Vagina (tissue), 2 donors: ENCODE measurements around the gene TMPRSS11E. TPM values are rescaled to one million over a fixed set of nuclear protein-coding genes. Genes with fewer than 3 reads are reported as not detected.
"Not testable (repeated sequence)": the region's sequence is repeated elsewhere in the genome, so short reads cannot be mapped to it uniquely, and the experiment has no call there.

ENCODE experiments used
- DNase-seq, 2 donors: peaks; one replicate each; pipeline ENCODE4 v3.0.0-alpha.2; 2017; ENCODE audit errors: extremely low spot score in 2 of 2
- H3K27ac ChIP-seq: fragments of 200-600 bp; sonication (generic); one replicate; pipeline ENCODE4 v1.5.1; 2019
- H3K27me3 ChIP-seq: fragments of 200-600 bp; sonication (generic); one replicate; pipeline ENCODE4 v1.5.1; 2019
- H3K36me3 ChIP-seq, 2 donors: fragments of 200-600 bp; sonication (generic); one replicate each; pipeline ENCODE4 v1.5.1; 2017 to 2019
- H3K4me1 ChIP-seq: fragments of 200-600 bp; sonication (generic); one replicate; pipeline ENCODE4 v1.5.1; 2019
- H3K4me3 ChIP-seq, 2 donors: fragments of 200-600 bp; sonication (generic); 1 replicate in 1 of 2; 2 replicates in 1 of 2; pipeline ENCODE4 v1.5.1; 2016 to 2019
- H3K9me3 ChIP-seq: fragments of 200-600 bp; sonication (generic); one replicate; pipeline ENCODE4 v1.5.1; 2019
- POLR2A ChIP-seq, 2 donors: fragments of 450-650 bp; IDR thresholded peaks; one replicate each; pipeline ENCODE4 v1.6.1; 2017; ENCODE audit warnings: antibody characterized with exemption in 2 of 2, mild to moderate bottlenecking in 2 of 2, moderate library complexity in 2 of 2
- POLR2AphosphoS5 ChIP-seq, 2 donors: sonication (generic); formaldehyde crosslinking; IDR thresholded peaks; one replicate each; pipeline ENCODE4 v1.9.0; 2017; ENCODE audit warnings: antibody characterized with exemption in 2 of 2, mild to moderate bottlenecking in 2 of 2, low read depth in 1 of 2; ENCODE audit not compliant: insufficient read depth in 1 of 2
- intact Hi-C: fragments of 100-400 bp; cut with DNase I; formaldehyde crosslinking; loops from one replicate; pipeline ENCODE4 v1.15.1; 2023
- total RNA-seq: library from RNA; depleted of rRNA; stranded (reverse); fragments of >200 nt; gene quantifications from one replicate; pipeline ENCODE4 v1.2.3, GENCODE V29; 2016
- TF ChIP-seq, protein P1 (sequence below), 3 experiments: fragments of 450-650 bp in 2 of 3; fragments of 200-600 bp in 1 of 3; sonication (generic) in 1 of 3; IDR thresholded peaks; one replicate each; pipeline ENCODE4 v1.5.1; 2017 to 2019; ENCODE audit warnings: antibody characterized with exemption in 3 of 3, mild to moderate bottlenecking in 2 of 3, moderate library complexity in 2 of 3

TMPRSS11E gene, protein sequence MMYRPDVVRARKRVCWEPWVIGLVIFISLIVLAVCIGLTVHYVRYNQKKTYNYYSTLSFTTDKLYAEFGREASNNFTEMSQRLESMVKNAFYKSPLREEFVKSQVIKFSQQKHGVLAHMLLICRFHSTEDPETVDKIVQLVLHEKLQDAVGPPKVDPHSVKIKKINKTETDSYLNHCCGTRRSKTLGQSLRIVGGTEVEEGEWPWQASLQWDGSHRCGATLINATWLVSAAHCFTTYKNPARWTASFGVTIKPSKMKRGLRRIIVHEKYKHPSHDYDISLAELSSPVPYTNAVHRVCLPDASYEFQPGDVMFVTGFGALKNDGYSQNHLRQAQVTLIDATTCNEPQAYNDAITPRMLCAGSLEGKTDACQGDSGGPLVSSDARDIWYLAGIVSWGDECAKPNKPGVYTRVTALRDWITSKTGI
- total RNA-seq: 74.2 TPM

DNA sequence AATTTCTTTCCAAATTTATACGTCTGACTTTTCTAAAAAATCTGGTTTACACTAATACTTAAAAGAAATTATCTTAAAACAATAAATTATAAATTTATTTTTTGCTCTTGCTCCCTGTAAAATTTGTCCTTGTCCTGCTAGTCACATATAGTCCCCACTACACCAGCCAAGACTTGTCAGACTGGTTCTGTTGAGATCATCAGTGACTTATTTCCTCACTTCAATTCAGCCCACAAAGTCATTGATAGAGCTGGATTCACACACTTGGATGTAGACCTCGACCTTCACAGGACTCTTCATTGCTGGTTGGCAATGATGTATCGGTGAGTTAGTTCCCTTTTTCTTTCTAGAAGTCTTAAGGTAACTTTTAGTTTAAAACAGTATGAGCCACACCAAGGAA, at the start of gene TMPRSS11E:
TSS of gene TMPRSS11E (plus strand) at position 263 of the 400 bp plus-strand sequence. CDS start at position 313, 50 bp downstream.
- H3K27me3 ChIP-seq: no peaks in the 10 kb centered on the region
- no peak within 1 kb of the TSS for H3K27ac ChIP-seq
- DNase-seq: no peak
- H3K9me3 ChIP-seq: no peaks in the 10 kb centered on the region
- TF ChIP-seq, protein P1, sequence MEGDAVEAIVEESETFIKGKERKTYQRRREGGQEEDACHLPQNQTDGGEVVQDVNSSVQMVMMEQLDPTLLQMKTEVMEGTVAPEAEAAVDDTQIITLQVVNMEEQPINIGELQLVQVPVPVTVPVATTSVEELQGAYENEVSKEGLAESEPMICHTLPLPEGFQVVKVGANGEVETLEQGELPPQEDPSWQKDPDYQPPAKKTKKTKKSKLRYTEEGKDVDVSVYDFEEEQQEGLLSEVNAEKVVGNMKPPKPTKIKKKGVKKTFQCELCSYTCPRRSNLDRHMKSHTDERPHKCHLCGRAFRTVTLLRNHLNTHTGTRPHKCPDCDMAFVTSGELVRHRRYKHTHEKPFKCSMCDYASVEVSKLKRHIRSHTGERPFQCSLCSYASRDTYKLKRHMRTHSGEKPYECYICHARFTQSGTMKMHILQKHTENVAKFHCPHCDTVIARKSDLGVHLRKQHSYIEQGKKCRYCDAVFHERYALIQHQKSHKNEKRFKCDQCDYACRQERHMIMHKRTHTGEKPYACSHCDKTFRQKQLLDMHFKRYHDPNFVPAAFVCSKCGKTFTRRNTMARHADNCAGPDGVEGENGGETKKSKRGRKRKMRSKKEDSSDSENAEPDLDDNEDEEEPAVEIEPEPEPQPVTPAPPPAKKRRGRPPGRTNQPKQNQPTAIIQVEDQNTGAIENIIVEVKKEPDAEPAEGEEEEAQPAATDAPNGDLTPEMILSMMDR (IDR thresholded peaks at IDR 0.05): no peak
- peak in 1 of 2 donors; percentile 51 for TF ChIP-seq POLR2AphosphoS5 (IDR thresholded peaks at IDR 0.05; ENCODE audit: insufficient read depth in 1 of 2, low read depth in 1 of 2)
- H3K4me1 ChIP-seq: no peaks in the 10 kb centered on the region
- H3K36me3 ChIP-seq: no peaks in the 10 kb centered on the region
- intact Hi-C loops: no loop called here
- H3K4me3 ChIP-seq: peak within 1 kb of the TSS in 1 of 2 donors; percentile 28

DNA sequence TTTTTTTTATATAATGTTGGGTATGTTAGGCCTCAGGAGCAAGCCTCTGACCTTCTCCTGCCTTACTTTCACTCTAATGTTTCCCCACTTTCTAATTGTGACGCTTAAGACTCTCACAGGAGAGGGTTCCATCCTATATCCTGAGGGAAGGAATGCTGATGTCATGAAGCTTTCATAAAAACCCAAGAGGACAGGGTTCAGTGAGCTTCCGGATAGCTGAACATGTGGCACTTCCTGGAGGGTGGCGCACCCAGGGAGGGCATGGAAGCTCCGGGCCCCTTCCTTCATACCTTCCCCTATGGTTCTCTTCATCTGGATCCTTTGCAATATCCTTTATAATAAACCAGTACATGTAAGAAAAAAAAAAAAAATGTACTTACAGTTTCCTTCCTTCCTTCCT, 48.0 kb upstream of the TMPRSS11E start:
- intact Hi-C loops: no loop called here
- H3K4me3 ChIP-seq: no peak overlapping the region
- H3K9me3 ChIP-seq: no peaks in the 10 kb centered on the region
- DNase-seq: no peak
- no peaks in the 10 kb centered on the region for H3K27me3 ChIP-seq
- H3K36me3 ChIP-seq: no peaks in the 10 kb centered on the region
- no peak overlapping the region for H3K27ac ChIP-seq
- H3K4me1 ChIP-seq: no peaks in the 10 kb centered on the region
- no peak for TF ChIP-seq POLR2AphosphoS5 (IDR thresholded peaks at IDR 0.05; ENCODE audit: insufficient read depth in 1 of 2, low read depth in 1 of 2)
- no peak for TF ChIP-seq POLR2A (IDR thresholded peaks at IDR 0.05)
- TF ChIP-seq, protein P1 (IDR thresholded peaks at IDR 0.05): no peak

DNA sequence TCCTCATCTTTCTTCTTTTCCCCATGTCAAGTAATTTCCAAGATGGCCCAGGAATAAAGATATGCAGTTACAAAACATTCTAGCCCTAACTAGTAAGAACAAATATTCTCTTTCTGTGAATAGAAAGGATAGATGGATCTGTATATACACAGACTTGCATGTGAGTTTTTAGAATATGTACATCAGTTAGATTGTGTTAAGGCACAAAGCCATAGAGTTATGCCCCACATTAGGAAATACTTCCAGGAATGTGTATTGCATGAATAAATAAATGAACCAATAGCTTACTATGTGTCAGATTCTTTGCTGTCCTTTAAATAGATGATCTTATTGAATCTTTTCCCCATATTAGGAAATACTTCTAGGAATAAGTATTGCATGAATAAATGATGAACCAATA, 46.0 kb upstream of the TMPRSS11E start:
- Histone ChIP-seq H3K36me3 (no peaks in the 10 kb centered on the region), H3K9me3 (no peaks in the 10 kb centered on the region), H3K27ac (no peak overlapping the region), H3K4me3 (no peak overlapping the region), H3K4me1 (no peaks in the 10 kb centered on the region), H3K27me3 (no peaks in the 10 kb centered on the region)
- no peak for DNase-seq
- no peak for TF ChIP-seq POLR2AphosphoS5 (IDR thresholded peaks at IDR 0.05; ENCODE audit: insufficient read depth in 1 of 2, low read depth in 1 of 2)
- TF ChIP-seq, protein P1 (IDR thresholded peaks at IDR 0.05): no peak
- no peak for TF ChIP-seq POLR2A (IDR thresholded peaks at IDR 0.05)
- intact Hi-C loops: no loop called here

DNA sequence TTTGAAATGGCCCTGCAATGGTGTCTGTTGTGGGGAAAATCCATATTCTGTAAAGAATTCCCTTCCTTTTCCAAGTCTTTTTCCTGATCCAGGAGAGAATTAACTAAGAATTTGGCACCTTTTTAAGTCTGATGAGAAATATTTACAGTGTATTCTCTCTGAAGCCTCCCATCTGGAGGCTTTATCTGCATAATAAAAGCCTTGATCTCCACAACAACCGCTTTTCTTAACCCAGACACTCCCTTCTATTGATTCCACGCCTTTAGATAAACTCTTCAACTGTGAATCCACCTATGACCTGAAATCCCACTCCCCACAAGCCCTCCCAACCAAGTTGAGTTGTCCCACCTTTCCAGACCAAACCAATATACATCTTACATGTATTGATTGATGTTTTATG, 43.1 kb upstream of the TMPRSS11E start:
- Histone ChIP-seq H3K9me3 (no peaks in the 10 kb centered on the region), H3K27me3 (no peaks in the 10 kb centered on the region), H3K4me1 (no peaks in the 10 kb centered on the region), H3K36me3 (no peaks in the 10 kb centered on the region), H3K27ac (no peak overlapping the region), H3K4me3 (no peak overlapping the region)
- TF ChIP-seq POLR2A (IDR thresholded peaks at IDR 0.05): no peak
- TF ChIP-seq POLR2AphosphoS5 (IDR thresholded peaks at IDR 0.05; ENCODE audit: insufficient read depth in 1 of 2, low read depth in 1 of 2): no peak
- TF ChIP-seq, protein P1 (IDR thresholded peaks at IDR 0.05): no peak
- DNase-seq: no peak
- intact Hi-C loops: no loop called here

DNA sequence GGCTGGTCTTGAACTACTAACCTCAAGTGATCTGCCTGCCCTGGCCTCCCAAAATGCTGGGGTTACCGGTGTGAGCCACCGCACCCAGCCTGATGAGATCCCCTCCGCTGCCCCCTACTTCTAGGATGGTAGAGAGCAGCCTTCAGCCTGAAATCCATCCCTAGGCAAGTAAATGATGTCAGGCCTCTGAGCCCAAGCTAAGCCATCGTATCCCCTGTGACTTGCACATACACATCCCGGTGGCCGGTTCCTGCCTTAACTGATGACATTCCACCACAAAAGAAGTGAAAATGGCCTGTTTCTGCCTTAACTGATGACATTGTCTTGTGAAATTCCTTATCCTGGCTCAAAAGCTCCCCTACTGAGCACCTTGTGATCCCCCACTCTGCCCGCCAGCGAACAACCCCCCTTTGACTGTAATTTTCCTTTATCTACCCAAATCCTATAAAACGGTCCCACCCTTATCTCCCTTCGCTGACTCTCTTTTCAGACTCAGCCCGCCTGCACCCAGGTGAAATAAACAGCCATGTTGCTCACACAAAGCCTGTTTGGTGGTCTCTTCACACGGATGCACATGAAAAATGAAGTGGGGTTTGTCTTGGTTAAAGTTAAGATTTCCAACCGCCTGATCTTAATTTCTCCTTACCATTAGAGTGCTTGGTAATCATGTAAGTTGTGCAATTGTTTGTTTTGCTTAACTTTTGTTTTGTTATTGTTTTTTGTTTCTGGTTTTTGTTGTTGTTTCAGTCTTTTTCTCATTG, 41.4 kb upstream of the TMPRSS11E start:
- H3K27me3 ChIP-seq, intact Hi-C loops, H3K4me3 ChIP-seq, H3K9me3 ChIP-seq, H3K36me3 ChIP-seq, H3K4me1 ChIP-seq, DNase-seq, H3K27ac ChIP-seq: not testable (repeated sequence)
